Thymus (tissue), 11 donors: ENCODE data around the gene PARP1. TPM values are rescaled to one million over a fixed set of nuclear protein-coding genes. Genes with fewer than 3 reads are reported as not detected.
"Not testable (repeated sequence)": the region's sequence is repeated elsewhere in the genome, so short reads cannot be mapped to it uniquely, and the experiment has no call there.

Source experiments
- DNase-seq, 9 donors: peaks; one replicate each; pipeline ENCODE4 v3.0.0-alpha.2; 2013; ENCODE audit warnings: low spot score in 9 of 9, low read depth in 6 of 9, missing footprints in 1 of 9
- H3K27ac ChIP-seq, 2 donors: one replicate each; pipeline ENCODE4 v1.5.1; 2013; ENCODE audit warnings: control low read depth in 1 of 2, low read depth in 1 of 2, low read length in 1 of 2, mild to moderate bottlenecking in 1 of 2, moderate library complexity in 1 of 2
- H3K27me3 ChIP-seq, 2 donors: one replicate each; pipeline ENCODE4 v1.5.1; 2013; ENCODE audit warnings: low read length in 1 of 2; ENCODE audit not compliant: control insufficient read depth in 2 of 2, insufficient read depth in 1 of 2
- H3K36me3 ChIP-seq, 2 donors: one replicate each; pipeline ENCODE4 v1.5.1; 2013; ENCODE audit warnings: low read length in 1 of 2, mild to moderate bottlenecking in 1 of 2, moderate library complexity in 1 of 2; ENCODE audit not compliant: control insufficient read depth in 2 of 2, insufficient read depth in 2 of 2
- H3K4me1 ChIP-seq, 2 donors: one replicate each; pipeline ENCODE4 v1.5.1; 2013; ENCODE audit warnings: low read length in 2 of 2; ENCODE audit not compliant: control insufficient read depth in 2 of 2, insufficient read depth in 2 of 2
- H3K4me3 ChIP-seq, 2 donors: one replicate each; pipeline ENCODE4 v1.5.1; 2013; ENCODE audit warnings: low read length in 2 of 2, control low read depth in 1 of 2, mild to moderate bottlenecking in 1 of 2
- H3K9me3 ChIP-seq, 2 donors: one replicate each; pipeline ENCODE4 v1.5.1; 2013; ENCODE audit warnings: low read length in 1 of 2, mild to moderate bottlenecking in 1 of 2; ENCODE audit not compliant: control insufficient read depth in 2 of 2, insufficient read depth in 1 of 2
- WGBS: extraction: QIAGEN DNeasy Blood & Tissue Kit; methylation state at CpG from one replicate; pipeline ENCODE4 v1.1.7; 2013; 5-methylcytosine and 5-hydroxymethylcytosine counted together
- polyA plus RNA-seq: library from polyadenylated mRNA; stranded (reverse); fragments of 200-250 nt; gene quantifications from one replicate; pipeline ENCODE4 v1.2.3, GENCODE V29; 2013
- total RNA-seq: library from RNA; stranded (reverse); fragments of 120-200 nt; gene quantifications from one replicate; pipeline ENCODE4 v1.2.4, GENCODE V29; 2013
- donor health status: healthy.

PARP1 gene
- total and polyA plus RNA-seq, 2 donors: 36.7 to 73.9 TPM

DNA sequence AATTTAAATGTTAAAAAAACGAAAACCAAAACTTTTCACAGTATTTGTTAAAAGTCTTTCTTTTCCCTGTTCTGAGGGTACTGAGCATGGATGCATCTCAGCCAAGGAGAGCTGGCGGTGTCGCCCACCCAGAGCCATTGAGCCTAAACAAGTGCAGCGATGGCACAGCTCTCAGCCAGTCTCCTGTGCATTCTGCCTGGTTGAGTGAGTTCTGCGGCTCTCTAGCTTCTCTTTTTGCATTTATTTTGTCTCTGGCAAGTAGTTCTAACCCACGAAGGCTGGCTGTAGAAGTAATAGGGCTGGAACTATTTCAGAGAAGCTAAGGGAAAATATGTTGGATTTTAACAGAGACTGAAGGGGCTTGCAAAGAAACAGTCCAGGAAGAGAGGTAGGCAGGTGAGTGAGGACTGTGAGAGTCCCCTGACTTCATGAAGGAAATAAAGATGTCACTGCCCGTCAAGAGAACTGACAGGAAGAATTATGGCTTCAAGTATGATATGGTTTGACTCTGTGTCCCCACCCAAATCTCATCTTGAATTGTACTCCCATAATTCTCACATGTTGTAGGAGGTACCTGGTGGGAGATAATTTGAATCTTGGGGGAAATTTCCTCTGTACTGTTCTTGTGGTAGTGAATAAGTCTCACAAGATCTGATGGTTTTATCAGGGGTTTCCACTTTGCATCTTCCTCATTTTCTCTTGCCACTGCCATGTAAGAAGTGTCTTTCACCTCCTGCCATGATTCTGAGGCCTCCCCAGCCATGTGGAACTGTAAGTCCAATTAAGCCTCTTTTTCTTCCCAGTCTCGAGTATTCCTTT lies 63.2 kb downstream of the PARP1 start:
- Histone ChIP-seq H3K36me3 (no peaks in the 10 kb centered on the region), H3K9me3 (peaks cover 0 to 12% of the 10 kb centered on the region in 2 donors), H3K27me3 (no peaks in the 10 kb centered on the region), H3K4me1 (peaks cover 0 to 1% of the 10 kb centered on the region in 2 donors), H3K27ac (no peak overlapping the region), H3K4me3 (no peak overlapping the region)
- no peak for DNase-seq
- 84% methylated on average over 8 of the region's 8 CpGs for WGBS

DNA sequence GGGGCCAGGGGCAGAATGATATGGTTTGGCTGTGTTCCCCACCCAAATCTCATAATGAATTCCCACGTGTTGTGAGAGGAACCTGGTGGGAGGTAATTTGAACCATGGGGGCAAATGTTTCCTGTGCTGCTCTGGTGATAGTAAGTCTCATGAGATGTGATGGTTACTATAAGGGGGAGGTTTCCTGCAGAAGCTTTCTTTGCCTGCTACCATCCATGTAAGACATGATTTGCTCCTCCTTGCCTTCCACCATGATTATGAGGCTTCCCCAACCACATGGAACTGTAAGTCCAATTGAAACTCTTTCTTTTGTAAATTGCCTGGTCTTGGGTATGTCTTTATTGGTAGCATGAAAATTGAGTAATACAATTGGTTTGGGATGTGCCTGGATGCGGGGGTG lies 65.2 kb downstream of the PARP1 start:
- H3K36me3 ChIP-seq: no peaks in the 10 kb centered on the region
- no peak overlapping the region for H3K4me3 ChIP-seq
- WGBS: 89% methylated on average over 2 of the region's 2 CpGs
- H3K27ac ChIP-seq: no peak overlapping the region
- no peaks in the 10 kb centered on the region for H3K4me1 ChIP-seq
- H3K27me3 ChIP-seq: no peaks in the 10 kb centered on the region
- peaks cover 0 to 12% of the 10 kb centered on the region in 2 donors for H3K9me3 ChIP-seq
- no peak for DNase-seq

DNA sequence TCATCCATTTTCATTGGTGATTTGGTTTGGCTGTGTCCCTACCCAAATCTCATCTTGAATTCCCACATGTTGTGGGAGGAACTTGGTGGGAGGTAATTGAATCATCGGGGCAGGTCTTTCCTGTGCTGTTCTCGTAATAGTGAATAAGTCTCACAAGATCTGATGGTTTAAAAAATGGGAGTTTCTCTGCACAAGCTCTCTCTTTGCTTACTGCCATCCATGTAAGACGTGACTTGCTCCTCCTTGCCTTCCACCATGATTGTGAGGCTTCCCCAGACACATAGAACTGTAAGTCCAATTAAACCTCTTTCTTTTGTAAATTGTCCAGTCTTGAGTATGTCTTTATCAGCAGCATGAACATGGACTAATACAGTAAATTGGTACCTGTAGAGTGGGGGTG lies 67.8 kb downstream of the PARP1 start:
- not testable (repeated sequence) for H3K4me1 ChIP-seq, H3K36me3 ChIP-seq, DNase-seq, H3K4me3 ChIP-seq, H3K27me3 ChIP-seq, H3K27ac ChIP-seq
- peaks cover 0 to 12% of the 10 kb centered on the region in 2 donors for H3K9me3 ChIP-seq
- WGBS: 97% methylated on average over 3 of the region's 3 CpGs

- Histone ChIP-seq H3K27me3 (no peaks in the 10 kb centered on the region), H3K36me3 (no peaks in the 10 kb centered on the region)
- 87% methylated on average over 8 of the region's 8 CpGs for WGBS
These were observed 70.5 kb downstream of the PARP1 start for GRCh38 chr1:226337276-226337875.

GRCh38 chr1:226335661-226336060 lies 72.2 kb downstream of the PARP1 start:
- no peak overlapping the region for H3K27ac ChIP-seq
- 81% methylated on average over 1 of the region's 1 CpG for WGBS
- H3K27me3 ChIP-seq: no peaks in the 10 kb centered on the region
- no peaks in the 10 kb centered on the region for H3K4me1 ChIP-seq
- no peak for DNase-seq
- H3K9me3 ChIP-seq: no peaks in the 10 kb centered on the region
- H3K4me3 ChIP-seq: no peak overlapping the region
- no peaks in the 10 kb centered on the region for H3K36me3 ChIP-seq

More at GRCh38 chr1:226337276-226337875, 70.5 kb downstream of the PARP1 start:
- DNase-seq: no peak
- Histone ChIP-seq H3K9me3 (peaks cover 0 to 11% of the 10 kb centered on the region in 2 donors), H3K27ac (no peak overlapping the region), H3K4me1 (no peaks in the 10 kb centered on the region), H3K4me3 (no peak overlapping the region)

- H3K27me3 ChIP-seq: no peaks in the 10 kb centered on the region
- H3K9me3 ChIP-seq: no peaks in the 10 kb centered on the region
- DNase-seq: no peak
- no peak overlapping the region for H3K4me3 ChIP-seq
- no peak overlapping the region for H3K27ac ChIP-seq
- no peaks in the 10 kb centered on the region for H3K36me3 ChIP-seq
- WGBS: 73% methylated on average over 2 of the region's 2 CpGs
- H3K4me1 ChIP-seq: no peaks in the 10 kb centered on the region
These were observed 74.9 kb downstream of the PARP1 start for GRCh38 chr1:226332947-226333346.

GRCh38 chr1:226329237-226329636 lies 78.7 kb downstream of the PARP1 start:
- H3K9me3 ChIP-seq: no peaks in the 10 kb centered on the region
- 99% methylated on average over 3 of the region's 3 CpGs for WGBS
- H3K36me3 ChIP-seq: no peaks in the 10 kb centered on the region
- DNase-seq: no peak
- no peaks in the 10 kb centered on the region for H3K4me1 ChIP-seq
- H3K27ac ChIP-seq: no peak overlapping the region
- H3K27me3 ChIP-seq: no peaks in the 10 kb centered on the region
- H3K4me3 ChIP-seq: no peak overlapping the region

DNA sequence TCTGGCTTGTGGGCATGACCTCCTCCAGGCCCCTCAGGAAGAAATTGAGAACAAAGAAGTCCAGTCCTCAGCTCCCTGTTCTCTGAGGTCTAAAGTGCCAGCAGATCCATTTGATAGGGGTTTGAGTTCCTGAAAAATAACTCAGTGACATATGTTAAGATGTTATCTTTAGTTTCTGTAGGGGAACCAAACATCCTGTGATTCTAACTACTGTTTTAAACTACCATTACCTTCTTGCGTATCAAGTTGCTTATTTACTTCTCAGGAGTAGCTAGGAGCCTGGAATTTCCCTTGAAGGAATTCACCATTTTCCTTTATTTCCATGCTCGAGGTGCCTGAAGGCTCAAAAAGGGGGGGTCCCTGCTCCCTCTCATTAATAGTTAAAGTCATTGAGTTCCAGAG lies 80.1 kb downstream of the PARP1 start:
- Histone ChIP-seq H3K9me3 (no peaks in the 10 kb centered on the region), H3K27ac (no peak overlapping the region), H3K36me3 (no peaks in the 10 kb centered on the region), H3K4me3 (no peak overlapping the region), H3K4me1 (no peaks in the 10 kb centered on the region), H3K27me3 (no peaks in the 10 kb centered on the region)
- WGBS: 61% methylated on average over 2 of the region's 2 CpGs
- DNase-seq: no peak

DNA sequence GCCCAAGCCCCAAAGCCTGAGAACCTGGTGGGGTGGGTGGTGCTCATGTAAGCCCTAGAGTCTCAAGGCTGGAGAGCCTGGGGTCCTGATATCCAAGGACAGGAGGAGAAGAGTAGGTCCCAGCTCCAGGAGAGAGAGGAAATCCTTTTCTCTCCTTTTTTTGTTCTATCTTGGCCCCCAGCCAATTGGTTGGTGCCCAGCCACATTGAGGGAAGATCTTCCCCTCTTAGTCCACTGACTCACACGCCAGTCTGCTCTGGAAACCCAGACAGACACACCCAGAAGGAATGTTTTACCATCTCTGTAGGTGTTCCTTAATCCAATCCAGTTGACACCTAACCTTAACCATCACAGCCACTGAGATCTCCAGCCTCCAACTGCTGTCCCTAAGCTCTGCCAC lies 82.7 kb downstream of the PARP1 start:
- H3K27me3 ChIP-seq: no peaks in the 10 kb centered on the region
- no peak for DNase-seq
- 93% methylated on average over 1 of the region's 1 CpG for WGBS

More for the DNA sequence above, 82.7 kb downstream of the PARP1 start:
- Histone ChIP-seq H3K4me1 (no peaks in the 10 kb centered on the region), H3K36me3 (no peaks in the 10 kb centered on the region), H3K4me3 (no peak overlapping the region), H3K9me3 (no peaks in the 10 kb centered on the region), H3K27ac (no peak overlapping the region)
